T-helper 9 cell (primary cell): ENCODE measurements around the gene DNAL1.
"Not testable (repeated sequence)": the region's sequence is repeated elsewhere in the genome, so short reads cannot be mapped to it uniquely, and the experiment has no call there.

Source experiments
- DNase-seq: peaks from one replicate; pipeline ENCODE4 v3.0.0-alpha.2; 2020
- total RNA-seq, 2 donors: gene quantifications; one replicate each; lab custom pipeline; 2026; lab: John Stamatoyannopoulos, UW

DNAL1 gene
- 10.9 to 15.2 reads per million in 2 donors for total RNA-seq

GRCh38 chr14:73644531-73645247 lies at the start of gene DNAL1:
DNAL1 (plus strand) TSS chr14:73644986; CDS start chr14:73645040, 54 bp downstream.
- DNase-seq: peak; percentile 82

GRCh38 chr14:73599499-73599898 lies 45.3 kb upstream of the DNAL1 start:
- no peak for DNase-seq

GRCh38 chr14:73602994-73603393 lies 41.8 kb upstream of the DNAL1 start:
- DNase-seq: no peak

GRCh38 chr14:73606271-73606670 lies 38.5 kb upstream of the DNAL1 start:
- DNase-seq: no peak

GRCh38 chr14:73607241-73607640 lies 37.5 kb upstream of the DNAL1 start:
- DNase-seq: no peak

- DNase-seq: no peak
Observed at GRCh38 chr14:73610687-73611086, 34.1 kb upstream of the DNAL1 start.

GRCh38 chr14:73612339-73613045 lies 32.3 kb upstream of the DNAL1 start, which contains the start of gene ACOT6:
ACOT6 (plus strand) TSS chr14:73612517; CDS start chr14:73612572, 55 bp downstream.
- DNase-seq: peak; percentile 30

GRCh38 chr14:73613046-73613383 lies 31.8 kb upstream of the DNAL1 start:
- no peak for DNase-seq

GRCh38 chr14:73613419-73613963 lies 31.3 kb upstream of the DNAL1 start:
- no peak for DNase-seq

- DNase-seq: no peak
Observed at GRCh38 chr14:73616831-73617230, 28.0 kb upstream of the DNAL1 start.

- DNase-seq: no peak
Observed at GRCh38 chr14:73619524-73619923, 25.3 kb upstream of the DNAL1 start.

GRCh38 chr14:73620268-73620667 lies 24.5 kb upstream of the DNAL1 start:
- no peak for DNase-seq

- no peak for DNase-seq
Observed at GRCh38 chr14:73623504-73624054, 21.2 kb upstream of the DNAL1 start.

- no peak for DNase-seq
Observed at GRCh38 chr14:73625706-73626105, 19.1 kb upstream of the DNAL1 start.

- DNase-seq: no peak
Observed at GRCh38 chr14:73627151-73627558, 17.6 kb upstream of the DNAL1 start.

GRCh38 chr14:73630009-73630780 lies 14.6 kb upstream of the DNAL1 start:
- no peak for DNase-seq

GRCh38 chr14:73633116-73634010 lies 11.4 kb upstream of the DNAL1 start:
- DNase-seq: peak; percentile 41

GRCh38 chr14:73634011-73634833 lies 10.6 kb upstream of the DNAL1 start:
- DNase-seq: no peak

- not testable (repeated sequence) for DNase-seq
Observed at GRCh38 chr14:73636355-73636754, 8.4 kb upstream of the DNAL1 start.

- no peak for DNase-seq
Observed at GRCh38 chr14:73637830-73638229, 7.0 kb upstream of the DNAL1 start.
